Astrocyte (in vitro differentiated cells and primary cell): Measurements from ENCODE around the gene CCDC102B. TPM values are rescaled to one million over a fixed set of nuclear protein-coding genes. Genes with fewer than 3 reads are reported as not detected.
A peak's percentile ranks its signal among the peaks of the same experiment; 100 is the strongest.

Experiments used
- DNase-seq: peaks from one replicate; pipeline ENCODE4 v3.0.0-alpha.2; 2010; ENCODE audit warnings: low read depth
- FAIRE-seq: peaks from 2 replicates; lab custom pipeline; 2011; peaks lifted over from hg19 to GRCh38; lab: Jason Lieb, UNC
- H2AFZ ChIP-seq: 2 replicates; pipeline ENCODE4 v1.6.0; 2012; ENCODE audit warnings: low read depth, low read length, inconsistent platforms
- H3K27ac ChIP-seq: 2 replicates; pipeline ENCODE4 v1.5.1; 2011; ENCODE audit warnings: low read depth, low read length, inconsistent platforms
- H3K27me3 ChIP-seq: 2 replicates; pipeline ENCODE4 v1.6.0; 2011; ENCODE audit warnings: low read length, inconsistent platforms; ENCODE audit not compliant: insufficient read depth
- H3K36me3 ChIP-seq: 2 replicates; pipeline ENCODE4 v1.5.1; 2011; ENCODE audit warnings: low read length, inconsistent platforms; ENCODE audit not compliant: insufficient read depth
- H3K4me1 ChIP-seq: 2 replicates; pipeline ENCODE4 v1.5.1; 2011; ENCODE audit warnings: low read length, inconsistent platforms; ENCODE audit not compliant: insufficient read depth
- H3K4me2 ChIP-seq: 2 replicates; pipeline ENCODE4 v1.6.0; 2012; ENCODE audit warnings: low read length, inconsistent platforms
- H3K4me3 ChIP-seq: 2 replicates; pipeline ENCODE4 v1.5.1; 2011; ENCODE audit warnings: low read depth, mild to moderate bottlenecking, low read length, inconsistent platforms; ENCODE audit not compliant: insufficient read depth
- H3K79me2 ChIP-seq: 2 replicates; pipeline ENCODE4 v1.6.0; 2012; ENCODE audit warnings: mild to moderate bottlenecking, low read length, inconsistent platforms; ENCODE audit not compliant: insufficient read depth
- H3K9ac ChIP-seq: 2 replicates; pipeline ENCODE4 v1.6.0; 2012; ENCODE audit warnings: mild to moderate bottlenecking, low read length, inconsistent platforms
- H3K9me3 ChIP-seq: 2 replicates; pipeline ENCODE4 v1.5.1; 2012; ENCODE audit warnings: low read depth, mild to moderate bottlenecking, low read length, inconsistent platforms; ENCODE audit not compliant: insufficient read depth
- H4K20me1 ChIP-seq: 2 replicates; pipeline ENCODE4 v1.6.0; 2012; ENCODE audit warnings: low read length, inconsistent platforms; ENCODE audit not compliant: insufficient read depth
- H3K27ac Mint-ChIP-seq: one replicate; pipeline ENCODE4 v1.8.0; 2021; ENCODE audit warnings: mild to moderate bottlenecking, mixed read lengths; ENCODE audit not compliant: unreplicated experiment
- H3K27me3 Mint-ChIP-seq: one replicate; pipeline ENCODE4 v1.8.0; 2021; ENCODE audit warnings: low read depth, mixed read lengths; ENCODE audit not compliant: unreplicated experiment
- H3K36me3 Mint-ChIP-seq: one replicate; pipeline ENCODE4 v1.8.0; 2021; ENCODE audit warnings: low read depth, mixed read lengths; ENCODE audit not compliant: unreplicated experiment
- H3K4me1 Mint-ChIP-seq: one replicate; pipeline ENCODE4 v1.8.0; 2021; ENCODE audit warnings: low read depth, mixed read lengths; ENCODE audit not compliant: unreplicated experiment
- H3K4me3 Mint-ChIP-seq: one replicate; pipeline ENCODE4 v1.8.0; 2021; ENCODE audit warnings: mild to moderate bottlenecking, moderate library complexity, mixed read lengths; ENCODE audit not compliant: unreplicated experiment
- H3K9me3 Mint-ChIP-seq: one replicate; pipeline ENCODE4 v1.8.0; 2021; ENCODE audit warnings: mild to moderate bottlenecking, mixed read lengths; ENCODE audit not compliant: unreplicated experiment
- EZH2 ChIP-seq: IDR thresholded peaks from 2 replicates; pipeline ENCODE4 v1.6.1; 2012; ENCODE audit warnings: mild to moderate bottlenecking, low read length, inconsistent platforms; ENCODE audit not compliant: insufficient read depth
- total RNA-seq: library from RNA; stranded (reverse); gene quantifications from 2 replicates; pipeline ENCODE4 v1.2.1, GENCODE V29; 2021
- TF ChIP-seq, protein P1 (sequence below): IDR thresholded peaks from 2 replicates; pipeline ENCODE4 v1.5.1; 2011; ENCODE audit warnings: low read depth, mild to moderate bottlenecking, inconsistent platforms, low read length, moderate library complexity; ENCODE audit not compliant: insufficient read depth

Gene CCDC102B
- total RNA-seq, 1 donor from 2014 or later: 7.9 TPM

GRCh38 chr18:68833756-68834155, 35.9 kb downstream of the CCDC102B start:
- no peaks in the 10 kb centered on the region for H3K36me3 Mint-ChIP-seq
- Histone ChIP-seq H2AFZ (no peak overlapping the region), H3K27me3 (no peaks in the 10 kb centered on the region), H3K27ac (no peak overlapping the region), H4K20me1 (no peaks in the 10 kb centered on the region), H3K4me3 (no peak overlapping the region), H3K9ac (no peak overlapping the region), H3K4me2 (no peak overlapping the region), H3K4me1 (no peaks in the 10 kb centered on the region), H3K9me3 (no peaks in the 10 kb centered on the region), H3K79me2 (no peaks in the 10 kb centered on the region), H3K36me3 (no peaks in the 10 kb centered on the region)
- no peak for FAIRE-seq
- no peaks in the 10 kb centered on the region for H3K9me3 Mint-ChIP-seq
- DNase-seq: no peak
- no peak overlapping the region for H3K4me3 Mint-ChIP-seq
- H3K4me1 Mint-ChIP-seq: no peaks in the 10 kb centered on the region
- TF ChIP-seq EZH2: no peak
- TF ChIP-seq, protein P1, sequence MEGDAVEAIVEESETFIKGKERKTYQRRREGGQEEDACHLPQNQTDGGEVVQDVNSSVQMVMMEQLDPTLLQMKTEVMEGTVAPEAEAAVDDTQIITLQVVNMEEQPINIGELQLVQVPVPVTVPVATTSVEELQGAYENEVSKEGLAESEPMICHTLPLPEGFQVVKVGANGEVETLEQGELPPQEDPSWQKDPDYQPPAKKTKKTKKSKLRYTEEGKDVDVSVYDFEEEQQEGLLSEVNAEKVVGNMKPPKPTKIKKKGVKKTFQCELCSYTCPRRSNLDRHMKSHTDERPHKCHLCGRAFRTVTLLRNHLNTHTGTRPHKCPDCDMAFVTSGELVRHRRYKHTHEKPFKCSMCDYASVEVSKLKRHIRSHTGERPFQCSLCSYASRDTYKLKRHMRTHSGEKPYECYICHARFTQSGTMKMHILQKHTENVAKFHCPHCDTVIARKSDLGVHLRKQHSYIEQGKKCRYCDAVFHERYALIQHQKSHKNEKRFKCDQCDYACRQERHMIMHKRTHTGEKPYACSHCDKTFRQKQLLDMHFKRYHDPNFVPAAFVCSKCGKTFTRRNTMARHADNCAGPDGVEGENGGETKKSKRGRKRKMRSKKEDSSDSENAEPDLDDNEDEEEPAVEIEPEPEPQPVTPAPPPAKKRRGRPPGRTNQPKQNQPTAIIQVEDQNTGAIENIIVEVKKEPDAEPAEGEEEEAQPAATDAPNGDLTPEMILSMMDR: no peak
- no peak overlapping the region for H3K27ac Mint-ChIP-seq
- no peaks in the 10 kb centered on the region for H3K27me3 Mint-ChIP-seq

- no peak overlapping the region for H3K27ac ChIP-seq
- H3K4me1 Mint-ChIP-seq: peaks cover 17% of the 10 kb centered on the region
- FAIRE-seq: no peak
- H3K36me3 ChIP-seq: no peaks in the 10 kb centered on the region
- H3K9me3 Mint-ChIP-seq: no peaks in the 10 kb centered on the region
- H3K27me3 Mint-ChIP-seq: no peaks in the 10 kb centered on the region
- no peak overlapping the region for H3K9ac ChIP-seq
- no peaks in the 10 kb centered on the region for H3K36me3 Mint-ChIP-seq
- DNase-seq: peak; percentile 29
- H2AFZ ChIP-seq: no peak overlapping the region
- peaks cover 6% of the 10 kb centered on the region for H3K4me1 ChIP-seq
- no peak overlapping the region for H3K4me2 ChIP-seq
- H4K20me1 ChIP-seq: no peaks in the 10 kb centered on the region
- no peaks in the 10 kb centered on the region for H3K79me2 ChIP-seq
- TF ChIP-seq EZH2: no peak
- TF ChIP-seq, protein P1: no peak
- no peak overlapping the region for H3K27ac Mint-ChIP-seq
- H3K4me3 Mint-ChIP-seq: no peak overlapping the region
- no peaks in the 10 kb centered on the region for H3K9me3 ChIP-seq
- H3K27me3 ChIP-seq: no peaks in the 10 kb centered on the region
- H3K4me3 ChIP-seq: no peak overlapping the region
Measured at GRCh38 chr18:68837665-68838451, 40.0 kb downstream of the CCDC102B start.

DNA sequence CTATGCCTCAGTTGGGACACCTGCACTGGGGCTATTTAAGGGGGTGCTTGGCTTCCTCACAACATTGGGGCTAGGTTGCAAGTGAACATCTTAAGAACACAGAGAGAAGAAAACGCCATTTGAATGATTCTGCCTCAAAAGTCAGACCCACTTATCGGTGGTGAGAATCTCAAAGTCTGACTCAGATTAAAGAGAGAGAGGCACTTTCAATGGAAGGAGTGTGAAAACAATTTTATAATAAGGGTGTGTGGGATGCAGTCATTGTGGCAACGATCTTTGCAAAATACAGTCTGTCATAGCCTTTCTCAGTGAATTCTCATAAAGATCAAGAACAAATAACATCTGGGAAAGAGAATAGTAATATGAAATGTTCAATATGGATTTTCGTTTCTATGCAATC, 41.8 kb downstream of the CCDC102B start:
- Mint-ChIP-seq H3K9me3 (no peaks in the 10 kb centered on the region), H3K27ac (no peak overlapping the region), H3K27me3 (no peaks in the 10 kb centered on the region), H3K36me3 (no peaks in the 10 kb centered on the region), H3K4me3 (no peak overlapping the region), H3K4me1 (peaks cover 17% of the 10 kb centered on the region)
- peak; percentile 49 for DNase-seq
- Histone ChIP-seq H3K4me3 (no peak overlapping the region), H2AFZ (peak overlapping the region; percentile 15), H3K4me1 (peaks cover 6% of the 10 kb centered on the region), H3K27ac (peak overlapping the region; percentile 24), H4K20me1 (no peaks in the 10 kb centered on the region), H3K36me3 (no peaks in the 10 kb centered on the region), H3K9ac (no peak overlapping the region), H3K79me2 (no peaks in the 10 kb centered on the region), H3K9me3 (no peaks in the 10 kb centered on the region), H3K4me2 (no peak overlapping the region), H3K27me3 (no peaks in the 10 kb centered on the region)
- no peak for FAIRE-seq
- no peak for TF ChIP-seq EZH2
- TF ChIP-seq, protein P1: no peak
